Lower lobe of right lung (tissue), 2 donors: Measurements from ENCODE around the gene SMTNL1. TPM values are rescaled to one million over a fixed set of nuclear protein-coding genes. Genes with fewer than 3 reads are reported as not detected.

Experiments used
- ATAC-seq, 2 donors: fragments of 200-7000 bp; cut with Tn5 transposase; one replicate each; pipeline ENCODE4 v1.9.1; 2020 to 2022; ENCODE audit warnings: mild to moderate bottlenecking in 2 of 2, moderate library complexity in 2 of 2
- DNase-seq: peaks from one replicate; pipeline ENCODE4 v3.0.0-alpha.2; 2020
- H3K27ac ChIP-seq: fragments of 200-600 bp; one replicate; pipeline ENCODE4 v1.8.0; 2022
- H3K27me3 ChIP-seq: fragments of 200-600 bp; one replicate; pipeline ENCODE4 v1.8.0; 2022; ENCODE audit warnings: low read depth
- H3K36me3 ChIP-seq: fragments of 200-600 bp; one replicate; pipeline ENCODE4 v1.8.0; 2022; ENCODE audit warnings: mild to moderate bottlenecking
- H3K4me1 ChIP-seq: fragments of 200-600 bp; one replicate; pipeline ENCODE4 v1.8.0; 2022
- H3K4me3 ChIP-seq: fragments of 200-600 bp; one replicate; pipeline ENCODE4 v1.8.0; 2022; ENCODE audit warnings: mild to moderate bottlenecking
- H3K9me3 ChIP-seq: fragments of 200-600 bp; one replicate; pipeline ENCODE4 v1.8.0; 2022
- intact Hi-C: fragments of 100-400 bp; cut with DNase I; formaldehyde crosslinking; loops from one replicate; pipeline ENCODE4 v1.11.0; 2022
- total RNA-seq: library from RNA; stranded (reverse); fragmentation: NEBNext Ultra II Directional; extraction: Animal tissue kit (Norgen Biotek cat#: 25700); gene quantifications from one replicate; pipeline ENCODE4 v1.2.1, GENCODE V29; 2021
- TF ChIP-seq, protein P1 (sequence below): fragments of 200-600 bp; IDR thresholded peaks from one replicate; pipeline ENCODE4 v1.8.0; 2022; ENCODE audit warnings: antibody characterized with exemption, mild to moderate bottlenecking
- donor health status: DM: no; HTN: yes; CAD: no; lungs with severe emphysema.

The SMTNL1 gene
- total RNA-seq, 1 donor from 2014 or later = not detected

GRCh38 chr11:57493507-57494503 is 43.6 kb upstream of the SMTNL1 start:
- TF ChIP-seq, protein P1, sequence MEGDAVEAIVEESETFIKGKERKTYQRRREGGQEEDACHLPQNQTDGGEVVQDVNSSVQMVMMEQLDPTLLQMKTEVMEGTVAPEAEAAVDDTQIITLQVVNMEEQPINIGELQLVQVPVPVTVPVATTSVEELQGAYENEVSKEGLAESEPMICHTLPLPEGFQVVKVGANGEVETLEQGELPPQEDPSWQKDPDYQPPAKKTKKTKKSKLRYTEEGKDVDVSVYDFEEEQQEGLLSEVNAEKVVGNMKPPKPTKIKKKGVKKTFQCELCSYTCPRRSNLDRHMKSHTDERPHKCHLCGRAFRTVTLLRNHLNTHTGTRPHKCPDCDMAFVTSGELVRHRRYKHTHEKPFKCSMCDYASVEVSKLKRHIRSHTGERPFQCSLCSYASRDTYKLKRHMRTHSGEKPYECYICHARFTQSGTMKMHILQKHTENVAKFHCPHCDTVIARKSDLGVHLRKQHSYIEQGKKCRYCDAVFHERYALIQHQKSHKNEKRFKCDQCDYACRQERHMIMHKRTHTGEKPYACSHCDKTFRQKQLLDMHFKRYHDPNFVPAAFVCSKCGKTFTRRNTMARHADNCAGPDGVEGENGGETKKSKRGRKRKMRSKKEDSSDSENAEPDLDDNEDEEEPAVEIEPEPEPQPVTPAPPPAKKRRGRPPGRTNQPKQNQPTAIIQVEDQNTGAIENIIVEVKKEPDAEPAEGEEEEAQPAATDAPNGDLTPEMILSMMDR = peak; percentile 91
- Histone ChIP-seq H3K27me3 (no peaks in the 10 kb centered on the region), H3K27ac (no peak overlapping the region), H3K36me3 (peaks cover 26% of the 10 kb centered on the region), H3K4me3 (no peak overlapping the region), H3K4me1 (peaks cover 3% of the 10 kb centered on the region), H3K9me3 (no peaks in the 10 kb centered on the region)
- DNase-seq (peak; percentile 81), ATAC-seq (peak; percentile 84 to 89)
- intact Hi-C loops = no loop called here

GRCh38 chr11:57496109-57496820 is 41.1 kb upstream of the SMTNL1 start:
- intact Hi-C loops = no loop called here
- peaks cover 22% of the 10 kb centered on the region for H3K4me1 ChIP-seq
- H3K4me3 ChIP-seq = no peak overlapping the region
- DNase-seq (no peak), ATAC-seq (no peak)
- H3K36me3 ChIP-seq = peaks cover 17% of the 10 kb centered on the region
- no peak overlapping the region for H3K27ac ChIP-seq
- no peaks in the 10 kb centered on the region for H3K9me3 ChIP-seq
- TF ChIP-seq, protein P1 = no peak
- H3K27me3 ChIP-seq = no peaks in the 10 kb centered on the region

DNA sequence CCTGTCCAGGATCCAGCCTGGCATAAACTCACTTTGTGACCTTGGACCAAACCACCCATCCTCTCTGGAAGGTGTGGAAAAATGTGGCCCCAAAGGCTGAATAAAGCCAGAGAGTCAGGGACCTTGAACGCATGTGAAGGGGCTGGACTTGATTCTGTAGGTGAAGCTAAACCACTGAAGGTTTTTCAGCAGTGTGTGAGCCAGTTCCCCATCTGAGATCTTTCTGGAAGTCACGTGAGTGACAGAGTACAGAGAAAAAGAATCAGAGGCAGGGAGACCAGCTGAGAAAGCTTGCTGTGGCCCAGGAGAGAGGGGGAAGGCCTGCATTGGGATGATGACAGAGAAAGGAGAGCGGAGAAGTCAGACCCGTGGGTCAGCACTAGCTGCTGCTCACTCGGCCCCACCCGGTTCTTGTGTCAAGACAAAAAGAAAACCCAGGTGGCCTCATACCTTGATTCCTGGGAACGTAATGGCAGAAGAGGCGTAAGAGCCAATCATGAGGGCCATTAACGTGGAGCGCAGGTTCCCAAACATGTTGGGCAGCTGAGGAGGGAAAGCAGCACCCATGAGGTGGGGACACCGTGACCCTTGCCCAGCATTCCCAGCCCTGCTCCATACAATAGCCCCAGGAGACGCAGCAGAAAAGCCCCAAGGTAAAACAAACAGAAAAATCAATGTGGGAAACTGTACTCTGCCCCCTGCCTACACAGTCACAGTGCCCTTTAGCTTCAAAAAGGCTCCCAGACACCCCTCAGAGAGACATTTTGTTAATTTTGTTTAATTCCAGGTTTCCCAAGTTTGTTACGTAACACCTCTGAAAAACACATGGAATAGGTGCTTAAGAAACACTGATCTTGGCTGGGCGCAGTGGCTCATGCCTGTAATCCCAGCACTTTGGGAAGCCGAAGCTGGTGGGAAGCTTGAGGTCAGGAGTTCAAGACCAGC is 39.8 kb upstream of the SMTNL1 start:
- Histone ChIP-seq H3K36me3 (peaks cover 14% of the 10 kb centered on the region), H3K4me1 (peaks cover 26% of the 10 kb centered on the region), H3K27me3 (no peaks in the 10 kb centered on the region), H3K27ac (no peak overlapping the region), H3K9me3 (no peaks in the 10 kb centered on the region), H3K4me3 (no peak overlapping the region)
- TF ChIP-seq, protein P1 = no peak
- DNase-seq (no peak), ATAC-seq (no peak)
- intact Hi-C loops = no loop called here

DNA sequence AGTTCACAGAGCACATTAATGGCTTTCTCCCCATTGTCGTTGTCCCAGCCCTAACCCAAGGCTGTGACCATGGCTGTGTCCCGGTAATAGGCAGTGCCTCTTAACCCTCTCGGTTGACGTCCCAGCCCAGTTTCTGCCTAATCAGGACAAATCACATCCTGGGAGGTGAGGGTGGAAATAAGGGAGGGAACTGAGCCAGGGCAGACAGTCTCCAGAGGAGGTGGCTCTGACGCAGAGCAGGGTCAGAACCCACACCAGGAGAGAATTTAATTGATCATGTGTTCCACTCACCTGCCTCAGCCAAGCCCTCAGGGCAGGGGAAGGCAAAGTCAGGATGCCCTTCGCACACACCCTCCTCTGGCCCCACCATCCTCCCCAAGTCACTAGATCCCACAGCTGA is 38.9 kb upstream of the SMTNL1 start:
- Histone ChIP-seq H3K4me1 (peaks cover 26% of the 10 kb centered on the region), H3K27ac (peak overlapping the region; percentile 63), H3K9me3 (no peaks in the 10 kb centered on the region), H3K36me3 (peaks cover 14% of the 10 kb centered on the region), H3K4me3 (no peak overlapping the region), H3K27me3 (no peaks in the 10 kb centered on the region)
- intact Hi-C loops = no loop called here
- no peak for DNase-seq
- ATAC-seq = no peak
- TF ChIP-seq, protein P1 = no peak
